Left cardiac atrium (tissue), 4 donors: ENCODE data around the gene KRT12. TPM values are rescaled to one million over a fixed set of nuclear protein-coding genes. Genes with fewer than 3 reads are reported as not detected.
A peak's percentile ranks its signal among the peaks of the same experiment; 100 is the strongest.
"Not testable (repeated sequence)": the region's sequence is repeated elsewhere in the genome, so short reads cannot be mapped to it uniquely, and the experiment has no call there.

Experiments
- ATAC-seq, 2 donors: fragments of 200-7000 bp; cut with Tn5 transposase; one replicate each; pipeline ENCODE4 v1.9.1; 2020; ENCODE audit warnings: mild to moderate bottlenecking in 2 of 2, moderate library complexity in 2 of 2
- DNase-seq: peaks from one replicate; pipeline ENCODE4 v3.0.0-alpha.2; 2020
- intact Hi-C, 2 donors: fragments of 100-400 bp; cut with DNase I; formaldehyde crosslinking; loops; one replicate each; pipeline versions ENCODE4 v1.14.1 to v1.15.1; 2022 to 2023
- total RNA-seq, 2 donors: library from RNA; stranded (reverse); fragmentation: NEBNext Ultra II Directional; extraction: Animal tissue kit (Norgen Biotek cat#: 25700); gene quantifications; one replicate each; pipeline ENCODE4 v1.2.1, GENCODE V29; 2021
- donor health status: DM: no; HTN: yes; CAD: no.
- donor health status: DM: no; HTN: yes; CAD: no; lungs with severe emphysema.
- donor health status: DM: yes; HTN: yes; CAD: no.
- donor health status: Dilated cardiomyopathy.

The KRT12 gene
- total RNA-seq, 2 donors from 2014 or later: not detected

GRCh38 chr17:40888196-40888720 is 21.2 kb upstream of the KRT12 start:
- DNase-seq (no peak), ATAC-seq (no peak)
- intact Hi-C loops: no loop called here

GRCh38 chr17:40886090-40886489 is 19.1 kb upstream of the KRT12 start:
- no peak for DNase-seq
- ATAC-seq: no peak
- intact Hi-C loops: no loop called here

GRCh38 chr17:40884708-40885512 is 17.9 kb upstream of the KRT12 start, which contains the start of gene KRT20:
KRT20 (minus strand) TSS chr17:40885242; CDS start chr17:40885185, 57 bp downstream.
- intact Hi-C loops: no loop called here
- DNase-seq (no peak), ATAC-seq (no peak)

- intact Hi-C loops: no loop called here
- DNase-seq (no peak), ATAC-seq (no peak)
Observed at GRCh38 chr17:40883626-40884334, 16.8 kb upstream of the KRT12 start.

GRCh38 chr17:40883031-40883430 is 16.0 kb upstream of the KRT12 start:
- DNase-seq: no peak
- intact Hi-C loops: no loop called here
- no peak for ATAC-seq

- intact Hi-C loops: no loop called here
- ATAC-seq: no peak
- DNase-seq: no peak
Observed at GRCh38 chr17:40879026-40879425, 12.0 kb upstream of the KRT12 start.

- intact Hi-C loops: no loop called here
- ATAC-seq: no peak
- no peak for DNase-seq
Observed at GRCh38 chr17:40878044-40878443, 11.0 kb upstream of the KRT12 start.

GRCh38 chr17:40873801-40874200 is 6.8 kb upstream of the KRT12 start:
- no peak for DNase-seq
- intact Hi-C loops: no loop called here
- no peak for ATAC-seq

GRCh38 chr17:40873255-40873654 is 6.2 kb upstream of the KRT12 start:
- intact Hi-C loops: no loop called here
- DNase-seq (no peak), ATAC-seq (no peak)

GRCh38 chr17:40872416-40872815 is 5.4 kb upstream of the KRT12 start:
- DNase-seq (no peak), ATAC-seq (no peak)
- intact Hi-C loops: no loop called here

GRCh38 chr17:40871316-40871715 is 4.3 kb upstream of the KRT12 start:
- intact Hi-C loops: no loop called here
- no peak for ATAC-seq
- DNase-seq: no peak

GRCh38 chr17:40870136-40870535 is 3.1 kb upstream of the KRT12 start:
- no peak for DNase-seq
- intact Hi-C loops: no loop called here
- ATAC-seq: no peak

GRCh38 chr17:40864661-40865390 is 2.2 kb downstream of the KRT12 start:
- intact Hi-C loops: no loop called here
- ATAC-seq: no peak

GRCh38 chr17:40862985-40863733 is 3.9 kb downstream of the KRT12 start:
- ATAC-seq: no peak
- intact Hi-C loops: no loop called here
- DNase-seq: no peak

More at GRCh38 chr17:40864661-40865390, 2.2 kb downstream of the KRT12 start:
- no peak for DNase-seq

GRCh38 chr17:40859536-40859935 is 7.5 kb downstream of the KRT12 start:
- intact Hi-C loops: loop anchor here in 1 of 2 donors (5.0 kb wide), 2 partner anchors 788 to 803 kb away; no protein-coding TSS in a partner anchor
- DNase-seq: no peak
- no peak for ATAC-seq

GRCh38 chr17:40858667-40859066 is 8.4 kb downstream of the KRT12 start:
- not testable (repeated sequence) for DNase-seq, ATAC-seq
- intact Hi-C loops: loop anchor here in 1 of 2 donors (5.0 kb wide), 2 partner anchors 789 to 804 kb away; no protein-coding TSS in a partner anchor

GRCh38 chr17:40857535-40857934 is 9.5 kb downstream of the KRT12 start:
- ATAC-seq (peak in 1 of 2 donors; percentile 67), DNase-seq (no peak)
- intact Hi-C loops: loop anchor here in 1 of 2 donors (5.0 kb wide), 2 partner anchors 790 to 805 kb away; no protein-coding TSS in a partner anchor

- DNase-seq (no peak), ATAC-seq (peak in 1 of 2 donors; percentile 87)
- intact Hi-C loops: no loop called here
Observed at GRCh38 chr17:40854175-40854814, 12.7 kb downstream of the KRT12 start.
